ENCODE measurements around the gene S100A12.

Gene S100A12

GRCh38 chr1:153404768-153405167, 29.3 kb upstream of the S100A12 start:
- H3K4me3 ChIP-seq (ENCODE audit: control insufficient read depth, low read depth, low read length): no peak overlapping the region
- peak; percentile 45 for TF ChIP-seq CTCF (IDR thresholded peaks at IDR 0.05; ENCODE audit: control insufficient read depth, insufficient read depth, low read depth, low read length, missing control alignments)
- DNase-seq (ENCODE audit: low read depth): no peak

- TF ChIP-seq CTCF (IDR thresholded peaks at IDR 0.05; ENCODE audit: control insufficient read depth, insufficient read depth, low read depth, low read length, missing control alignments): no peak
- DNase-seq (ENCODE audit: low read depth): no peak
- no peak overlapping the region for H3K4me3 ChIP-seq (ENCODE audit: control insufficient read depth, low read depth, low read length)
These were observed 28.7 kb upstream of the S100A12 start for GRCh38 chr1:153404086-153404635.

GRCh38 chr1:153403421-153404085, 28.1 kb upstream of the S100A12 start:
- no peak for DNase-seq (ENCODE audit: low read depth)
- no peak for TF ChIP-seq CTCF (IDR thresholded peaks at IDR 0.05; ENCODE audit: control insufficient read depth, insufficient read depth, low read depth, low read length, missing control alignments)
- H3K4me3 ChIP-seq (ENCODE audit: control insufficient read depth, low read depth, low read length): no peak overlapping the region

- no peak for DNase-seq (ENCODE audit: low read depth)
- no peak for TF ChIP-seq CTCF (IDR thresholded peaks at IDR 0.05; ENCODE audit: control insufficient read depth, insufficient read depth, low read depth, low read length, missing control alignments)
- no peak overlapping the region for H3K4me3 ChIP-seq (ENCODE audit: control insufficient read depth, low read depth, low read length)
These were observed 26.8 kb upstream of the S100A12 start for GRCh38 chr1:153402226-153402625.

GRCh38 chr1:153401461-153401860, 26.0 kb upstream of the S100A12 start:
- H3K4me3 ChIP-seq (ENCODE audit: control insufficient read depth, low read depth, low read length): no peak overlapping the region
- DNase-seq (ENCODE audit: low read depth): no peak
- no peak for TF ChIP-seq CTCF (IDR thresholded peaks at IDR 0.05; ENCODE audit: control insufficient read depth, insufficient read depth, low read depth, low read length, missing control alignments)

- DNase-seq (ENCODE audit: low read depth): no peak
- TF ChIP-seq CTCF (IDR thresholded peaks at IDR 0.05; ENCODE audit: control insufficient read depth, insufficient read depth, low read depth, low read length, missing control alignments): peak; percentile 20
- no peak overlapping the region for H3K4me3 ChIP-seq (ENCODE audit: control insufficient read depth, low read depth, low read length)
These were observed 24.8 kb upstream of the S100A12 start for GRCh38 chr1:153400244-153400643.

Data from AG09309 (cell line).